Measurements from ENCODE around the gene PHACTR1. TPM values are rescaled to one million over a fixed set of nuclear protein-coding genes. Genes with fewer than 3 reads are reported as not detected.

The PHACTR1 gene
- polyA plus RNA-seq, 2 of the 4 experiments (the other 2 are of a cell fraction) = not detected

GRCh38 chr6:13048113-13048512 is 331.5 kb downstream of the PHACTR1 start:
- Histone ChIP-seq H3K9me3 (no peaks in the 10 kb centered on the region), H3K4me2 (no peak overlapping the region), H3K4me3 (no peak overlapping the region), H3K27ac (no peak overlapping the region), H3K4me1 (no peaks in the 10 kb centered on the region)
- no peak for TF ChIP-seq RFX5 (IDR thresholded peaks at IDR 0.05)
- TF ChIP-seq ZSCAN20 (CRISPR knock-in tag; IDR thresholded peaks at IDR 0.05) = no peak
- TF ChIP-seq JUNB (IDR thresholded peaks at IDR 0.05) = no peak
- TF ChIP-seq HEYL (CRISPR knock-in tag; IDR thresholded peaks at IDR 0.05) = no peak
- TF ChIP-seq REST (IDR thresholded peaks at IDR 0.05) = no peak
- ChIA-PET POLR2A (no interaction called here), CTCF (interaction anchor here (0.7 kb wide), 1 partner anchor 293 kb away, joined by 3 read pairs; no protein-coding TSS in a partner anchor)
- DNase-seq (ENCODE audit: low read depth in 1 of 2, low spot score in 1 of 2) (no peak), ATAC-seq (no peak), FAIRE-seq (no peak)
- 13% methylated on average over 2 of the region's 2 CpGs for WGBS (ENCODE audit: missing lambda C conversion rate)

- FAIRE-seq = no peak
Measured at GRCh38 chr6:13049666-13050254, 333.2 kb downstream of the PHACTR1 start.

More at GRCh38 chr6:13049666-13050254, 333.2 kb downstream of the PHACTR1 start:
- Histone ChIP-seq H3K9me3 (no peaks in the 10 kb centered on the region), H3K4me3 (no peak overlapping the region), H3K4me1 (no peaks in the 10 kb centered on the region), H3K27ac (no peak overlapping the region), H3K4me2 (no peak overlapping the region)
- ChIA-PET CTCF (no interaction called here), POLR2A (no interaction called here)
- TF ChIP-seq PBX3 (IDR thresholded peaks at IDR 0.05) (no peak), E2F6 (IDR thresholded peaks at IDR 0.05; ENCODE audit: borderline replicate concordance, low read depth) (no peak), RFX5 (IDR thresholded peaks at IDR 0.05) (no peak), HMGXB4 (CRISPR knock-in tag; IDR thresholded peaks at IDR 0.05; ENCODE audit: borderline replicate concordance) (no peak), JUNB (IDR thresholded peaks at IDR 0.05) (no peak), CHD2 (IDR thresholded peaks at IDR 0.05; ENCODE audit: low read length, partially characterized antibody) (no peak), CBX2 (IDR thresholded peaks at IDR 0.05; ENCODE audit: borderline replicate concordance, low read depth) (no peak), CBX8 (IDR thresholded peaks at IDR 0.05) (no peak), TP53 (CRISPR knock-in tag; IDR thresholded peaks at IDR 0.05) (no peak), FOXS1 (CRISPR knock-in tag; IDR thresholded peaks at IDR 0.05) (no peak), EHF (CRISPR knock-in tag; IDR thresholded peaks at IDR 0.05) (no peak), ATOH8 (CRISPR knock-in tag; IDR thresholded peaks at IDR 0.05; ENCODE audit: low read depth) (no peak), RARB (CRISPR knock-in tag; IDR thresholded peaks at IDR 0.05) (no peak), TFCP2L1 (CRISPR knock-in tag; IDR thresholded peaks at IDR 0.05) (no peak), HDAC2 (IDR thresholded peaks at IDR 0.05) (no peak), BHLHE40 (IDR thresholded peaks at IDR 0.05; ENCODE audit: low read depth, low read length) (no peak)
- ATAC-seq (no peak), DNase-seq (ENCODE audit: low read depth in 1 of 2, low spot score in 1 of 2) (no peak)

Measured in A549 (cell line).